Right kidney (tissue), 1 donor: ENCODE measurements around the gene ZFTA.
"Not testable (repeated sequence)": the region's sequence is repeated elsewhere in the genome, so short reads cannot be mapped to it uniquely, and the experiment has no call there.

Experiments
- DNase-seq: peaks from one replicate; pipeline ENCODE4 v3.0.0-alpha.2; 2016

ZFTA gene

DNA sequence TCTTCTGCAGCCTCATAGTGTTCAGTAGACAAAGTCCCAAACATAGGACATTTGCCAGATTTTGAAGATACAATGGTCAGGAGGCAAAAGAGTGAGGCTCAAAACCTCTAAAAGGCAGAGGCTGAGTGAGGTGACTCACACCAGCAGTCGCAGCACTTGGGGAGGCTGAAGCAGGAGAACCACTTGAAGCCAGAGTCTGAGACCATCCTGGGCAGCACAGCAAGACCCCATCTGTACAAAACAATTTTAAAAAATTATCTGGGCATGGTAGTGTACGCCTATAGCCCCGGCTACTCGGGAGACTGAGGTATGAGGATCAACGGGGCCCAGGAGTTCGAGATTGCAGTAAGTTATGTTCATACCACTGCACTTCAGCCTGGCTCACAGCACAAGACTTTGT, 14.2 kb upstream of the ZFTA start:
- no peak for DNase-seq

DNA sequence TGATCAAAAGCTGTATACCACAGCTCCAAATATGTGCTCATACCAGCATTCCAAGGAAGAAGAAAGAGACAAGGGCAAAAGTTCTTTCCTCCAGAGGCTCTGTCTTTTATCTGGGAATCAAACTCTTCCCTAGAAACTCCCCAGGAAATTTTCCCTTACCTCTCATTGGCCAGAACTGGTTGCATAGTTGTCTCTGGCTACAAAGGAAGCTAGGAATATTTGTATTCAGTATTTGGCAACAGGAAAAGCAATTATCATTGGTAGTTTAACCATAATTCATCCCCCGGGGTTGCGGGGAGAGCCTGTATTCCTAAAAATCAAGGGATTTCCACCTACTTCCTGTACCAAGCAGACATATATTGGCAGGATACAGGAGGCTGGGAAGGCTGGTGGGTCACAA, 10.5 kb upstream of the ZFTA start:
- DNase-seq = no peak

DNA sequence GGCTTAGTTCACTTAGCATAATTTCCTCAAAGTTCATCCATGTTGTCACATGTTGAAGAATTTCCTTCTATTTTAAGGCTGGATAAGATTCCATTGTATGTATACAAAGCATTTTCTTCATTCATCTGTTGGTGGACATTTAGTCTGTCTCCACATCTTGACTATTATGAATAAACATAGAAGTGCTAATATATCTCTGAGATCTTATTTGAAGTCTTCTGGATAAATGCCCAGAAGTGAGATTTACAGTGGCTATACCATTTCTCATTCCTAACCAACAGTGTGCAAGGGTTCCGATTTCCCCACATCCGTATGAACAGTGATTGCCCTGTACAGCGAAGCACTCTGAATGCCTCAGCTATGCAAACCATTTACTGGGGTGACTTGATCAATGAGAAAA, 6.6 kb upstream of the ZFTA start:
- DNase-seq = no peak

DNA sequence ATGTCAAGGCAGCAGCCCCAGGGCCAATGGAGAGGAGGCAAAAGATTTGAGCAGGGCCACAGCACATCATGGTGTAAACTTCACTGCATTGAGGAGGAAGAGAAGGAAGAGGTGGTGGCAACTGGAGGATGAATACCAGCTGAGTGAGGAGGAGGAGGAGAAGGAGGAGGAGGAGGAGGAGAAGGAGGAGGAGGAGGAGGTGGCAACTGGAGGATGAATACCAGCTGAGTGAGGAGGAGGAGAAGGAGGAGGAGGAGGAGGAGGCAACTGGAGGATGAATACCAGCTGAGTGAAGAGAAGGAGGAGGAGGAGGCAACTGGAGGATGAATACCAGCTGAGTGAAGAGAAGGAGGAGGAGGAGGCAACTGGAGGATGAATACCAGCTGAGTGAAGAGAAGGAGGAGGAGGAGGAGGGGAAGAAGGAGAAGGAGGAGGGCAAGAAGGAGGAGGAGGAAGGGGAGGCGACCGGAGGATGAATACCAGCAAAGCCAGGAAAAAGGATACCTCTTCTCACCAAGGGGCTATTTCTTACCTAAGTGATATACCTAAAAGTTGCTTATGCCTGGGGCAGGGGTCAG, 3.3 kb upstream of the ZFTA start:
- DNase-seq = not testable (repeated sequence)

GRCh38 chr11:63770763-63771162, 2.2 kb upstream of the ZFTA start:
- no peak for DNase-seq

DNA sequence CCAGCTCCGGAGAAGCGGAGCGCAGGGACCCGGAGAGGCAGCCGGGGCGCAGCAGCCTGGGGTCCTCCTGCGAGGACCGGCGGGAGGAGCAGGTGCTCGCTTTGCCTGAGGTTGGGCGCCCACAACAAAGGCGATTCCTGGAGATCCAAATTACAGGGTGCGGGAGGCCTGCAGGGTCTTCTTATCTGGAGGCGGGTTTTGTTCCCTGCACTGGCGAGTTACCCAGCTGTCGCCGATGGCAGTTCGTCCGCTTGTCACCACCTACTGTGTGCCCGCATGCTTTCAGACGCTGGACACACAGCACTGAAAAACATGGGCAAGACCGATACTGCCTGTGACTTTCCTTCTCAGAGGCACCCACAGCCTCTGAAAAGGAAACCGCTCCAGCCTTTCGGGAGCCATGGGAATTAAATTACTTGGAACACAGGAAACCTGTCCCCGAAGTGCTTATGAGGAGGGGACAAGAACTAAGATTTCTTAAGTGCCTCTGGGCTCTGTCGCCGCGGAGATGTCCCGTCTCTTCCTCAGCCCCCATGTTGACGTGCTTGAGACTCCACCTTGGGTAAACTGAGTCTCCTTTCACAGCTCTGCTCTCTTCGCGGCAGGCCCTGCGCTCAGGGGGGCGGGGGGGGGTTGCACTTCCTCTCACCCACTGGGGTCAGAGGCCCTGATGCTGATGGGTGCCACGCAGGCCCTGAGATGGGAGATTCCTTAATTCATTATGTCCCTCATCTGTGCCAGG, 1.3 kb upstream of the ZFTA start:
- no peak for DNase-seq

- peak; percentile 81 for DNase-seq
These were observed 603 bp upstream of the ZFTA start for GRCh38 chr11:63769042-63769713.

- peak; percentile 86 for DNase-seq
These were observed 874 bp downstream of the ZFTA start for GRCh38 chr11:63767565-63768236.

- no peak for DNase-seq
These were observed 1.4 kb downstream of the ZFTA start for GRCh38 chr11:63767267-63767564.

- DNase-seq = no peak
These were observed 1.9 kb downstream of the ZFTA start for GRCh38 chr11:63766531-63767235.

DNA sequence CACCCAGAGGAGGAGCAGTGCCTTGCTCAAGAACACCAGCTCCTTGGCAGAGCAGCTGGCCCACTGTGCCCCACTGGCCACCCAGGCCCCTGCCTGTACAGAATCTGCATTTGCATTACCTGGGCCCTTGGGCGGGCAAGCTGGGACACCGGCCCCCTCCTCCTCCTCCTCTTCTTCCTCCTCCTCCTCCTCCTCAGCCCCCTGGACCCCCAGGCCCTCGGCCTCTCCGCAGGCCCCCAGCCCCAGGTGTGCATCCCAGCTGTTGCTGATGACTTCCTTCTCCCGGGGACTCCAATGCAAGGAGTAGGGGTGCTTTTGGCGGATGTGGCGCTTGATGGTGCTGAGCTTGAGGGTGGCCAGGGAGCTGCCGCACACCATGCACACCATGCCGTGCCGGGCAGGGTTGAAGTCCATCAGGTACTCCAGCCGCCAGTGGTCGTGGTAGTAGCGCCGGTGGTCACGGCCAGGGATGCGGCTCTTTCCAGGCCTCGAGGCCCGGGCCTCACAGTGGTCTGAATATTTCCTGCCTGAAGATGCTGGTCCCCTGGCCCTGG, 2.8 kb downstream of the ZFTA start:
- DNase-seq = no peak

- DNase-seq = peak; percentile 66
These were observed 3.6 kb downstream of the ZFTA start for GRCh38 chr11:63764679-63765647.

DNA sequence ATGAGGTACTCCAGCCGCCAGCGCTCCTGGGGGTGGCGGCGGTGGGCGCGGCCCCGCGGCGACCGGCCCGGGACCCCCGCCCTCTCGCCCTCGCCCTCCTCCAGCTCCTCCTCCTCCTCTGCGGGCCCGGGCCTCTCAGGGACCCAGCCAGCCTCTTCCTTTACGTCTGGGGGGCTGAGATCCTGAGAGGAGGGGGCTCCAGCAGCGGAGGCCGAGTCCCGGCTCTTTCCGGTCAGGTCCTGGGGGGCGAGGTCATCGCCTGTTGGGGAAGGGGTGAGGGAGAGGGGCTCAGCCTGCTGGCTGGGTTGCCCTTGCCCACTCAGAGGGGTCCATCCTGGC, 4.3 kb downstream of the ZFTA start:
- no peak for DNase-seq

DNA sequence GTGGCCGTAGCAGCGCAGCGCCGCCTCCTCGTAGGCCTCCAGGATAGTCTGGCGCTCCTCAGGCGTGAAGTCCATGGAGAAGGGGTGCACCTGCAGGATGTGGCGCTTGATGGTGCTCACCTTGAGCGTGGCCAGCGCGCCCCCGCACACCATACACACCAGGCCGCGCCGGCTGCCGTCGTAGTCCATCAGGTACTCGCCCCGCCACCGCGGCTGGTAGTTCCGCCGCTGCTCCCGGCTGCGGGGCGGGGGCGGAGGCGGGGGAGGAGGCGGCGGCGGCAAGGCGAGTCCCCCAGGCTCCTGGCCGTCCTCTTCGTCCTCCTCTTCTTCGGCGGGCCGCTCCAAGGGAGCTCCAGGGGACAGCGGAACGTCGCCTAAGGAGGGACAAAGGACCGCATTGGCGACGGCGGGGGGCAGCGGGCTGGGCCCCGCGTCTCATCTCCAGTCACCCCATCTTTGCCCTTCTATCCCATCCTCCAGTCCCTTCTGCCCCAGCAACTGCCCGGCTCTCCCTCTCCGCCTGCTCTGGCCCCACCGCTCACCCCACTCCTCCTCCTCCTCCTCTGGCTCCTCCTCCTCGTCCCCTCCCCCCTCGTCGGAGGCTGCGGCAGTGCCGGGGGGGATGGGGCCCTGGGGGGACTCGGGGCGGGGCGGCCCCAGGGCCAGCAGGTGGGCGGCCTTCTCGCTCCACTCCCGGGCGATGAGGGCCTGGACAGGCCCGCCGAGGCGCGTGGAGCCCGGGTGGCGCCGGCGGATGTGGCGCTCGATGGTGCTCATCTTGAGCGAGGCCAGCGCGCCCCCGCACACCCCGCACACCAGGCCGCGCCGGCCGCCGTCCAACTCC, 4.9 kb downstream of the ZFTA start:
- DNase-seq = peak; percentile 76

- DNase-seq = peak; percentile 81
These were observed 5.7 kb downstream of the ZFTA start for GRCh38 chr11:63762654-63763495.

DNA sequence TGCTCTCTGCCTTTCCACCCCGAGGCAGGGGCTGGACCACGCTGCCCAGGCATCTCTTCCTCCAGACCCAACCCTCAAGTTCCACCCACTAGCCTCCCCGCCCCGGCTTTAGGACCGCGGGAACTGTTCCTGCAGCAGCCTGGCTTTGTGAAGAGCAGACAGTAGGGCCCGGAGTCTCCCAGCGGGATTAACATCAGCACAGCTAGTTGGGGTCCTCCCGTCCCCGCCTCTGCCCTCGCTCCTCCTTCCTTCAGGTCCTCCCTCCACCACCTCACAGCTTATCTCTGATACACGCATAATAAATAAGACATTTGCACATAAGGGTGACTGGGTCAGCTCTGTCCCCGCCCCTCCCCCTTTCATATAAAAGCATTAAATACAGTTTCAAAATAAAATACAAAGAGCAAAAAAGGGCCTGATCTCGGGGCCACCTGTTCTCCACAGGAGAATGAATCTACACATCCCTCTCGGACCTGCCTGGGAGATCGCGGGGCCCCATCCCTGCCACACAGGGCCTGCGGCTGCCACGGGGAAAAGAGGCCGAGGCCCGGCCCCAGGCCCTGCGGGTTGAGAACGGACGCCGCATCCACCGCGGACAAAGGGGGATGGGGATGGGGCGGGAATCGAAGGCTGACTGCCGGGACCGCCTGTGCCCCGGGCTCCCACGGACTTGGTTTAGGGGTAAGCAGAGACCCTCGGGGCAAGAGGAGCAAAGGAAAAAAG, 6.5 kb downstream of the ZFTA start:
- no peak for DNase-seq

DNA sequence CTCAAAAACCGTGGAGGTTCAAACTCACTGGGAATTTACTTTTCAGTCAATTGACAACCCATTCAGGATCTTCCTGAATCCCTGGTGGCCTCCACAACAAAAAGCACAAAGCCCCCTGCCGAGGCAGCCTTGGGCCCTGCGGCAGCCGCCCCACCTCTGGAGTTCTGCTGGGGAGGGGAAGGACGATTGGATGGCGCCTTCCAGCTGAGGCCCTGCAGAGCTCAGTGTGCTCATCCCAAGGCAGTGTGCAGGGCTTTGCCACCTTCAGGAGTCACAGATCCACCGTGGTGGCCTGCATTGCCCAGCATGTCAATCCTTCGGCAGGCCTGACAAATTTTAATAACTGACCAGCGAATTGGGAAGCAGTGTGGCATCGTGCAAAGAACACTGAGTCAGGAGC, 7.4 kb downstream of the ZFTA start:
- DNase-seq = no peak

DNA sequence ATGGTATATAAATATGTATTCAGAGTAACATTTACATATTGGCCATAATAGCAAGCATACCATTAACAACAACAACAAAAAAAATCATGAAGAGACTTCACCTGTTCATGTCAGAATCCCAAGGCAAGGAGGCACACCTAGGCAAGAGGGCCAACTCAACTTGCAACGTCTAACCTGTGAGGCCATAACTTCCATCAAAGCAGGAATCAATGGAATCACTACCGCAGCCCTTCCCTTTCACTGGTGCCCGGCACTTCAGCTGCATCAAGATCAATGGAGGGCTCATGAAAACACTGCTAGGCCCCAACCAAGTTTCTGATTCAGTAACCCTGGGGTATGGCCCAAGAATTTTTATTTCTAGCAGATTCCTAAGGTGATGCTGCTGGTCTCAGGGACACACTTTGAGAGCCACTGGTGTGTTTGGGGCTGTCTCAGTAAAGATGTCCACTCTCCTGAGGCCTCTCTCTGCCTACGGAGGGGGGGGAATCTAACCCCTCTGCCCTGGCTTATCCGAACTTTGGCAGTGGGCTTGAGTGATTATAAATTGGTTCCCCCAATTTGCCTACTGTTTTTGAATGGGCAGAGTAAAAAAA, 8.0 kb downstream of the ZFTA start:
- DNase-seq = no peak
